ENCODE results near the gene NBPF11.
"Not testable (repeated sequence)": the region's sequence is repeated elsewhere in the genome, so short reads cannot be mapped to it uniquely, and the experiment has no call there.

DNA sequence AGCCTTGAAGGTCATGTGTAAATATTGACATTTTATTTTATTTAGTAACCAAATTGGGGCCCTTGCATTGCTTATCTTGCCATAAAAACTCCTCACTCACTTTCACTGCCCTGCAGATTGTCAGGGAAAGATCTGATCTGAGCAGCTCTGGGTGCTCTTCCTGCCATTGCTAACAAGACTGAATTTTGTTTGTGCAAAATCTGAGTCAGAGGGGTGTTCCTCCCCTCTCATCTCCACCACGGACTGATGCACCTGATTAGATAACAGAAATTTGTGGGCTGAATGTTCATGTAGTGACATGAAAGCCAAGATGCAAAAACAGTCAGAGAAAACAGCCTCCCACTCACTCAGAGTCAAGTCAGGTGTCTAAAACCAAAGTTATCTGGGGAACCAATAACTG, 44.9 kb upstream of the NBPF11 start:
- TF ChIP-seq, protein P1, sequence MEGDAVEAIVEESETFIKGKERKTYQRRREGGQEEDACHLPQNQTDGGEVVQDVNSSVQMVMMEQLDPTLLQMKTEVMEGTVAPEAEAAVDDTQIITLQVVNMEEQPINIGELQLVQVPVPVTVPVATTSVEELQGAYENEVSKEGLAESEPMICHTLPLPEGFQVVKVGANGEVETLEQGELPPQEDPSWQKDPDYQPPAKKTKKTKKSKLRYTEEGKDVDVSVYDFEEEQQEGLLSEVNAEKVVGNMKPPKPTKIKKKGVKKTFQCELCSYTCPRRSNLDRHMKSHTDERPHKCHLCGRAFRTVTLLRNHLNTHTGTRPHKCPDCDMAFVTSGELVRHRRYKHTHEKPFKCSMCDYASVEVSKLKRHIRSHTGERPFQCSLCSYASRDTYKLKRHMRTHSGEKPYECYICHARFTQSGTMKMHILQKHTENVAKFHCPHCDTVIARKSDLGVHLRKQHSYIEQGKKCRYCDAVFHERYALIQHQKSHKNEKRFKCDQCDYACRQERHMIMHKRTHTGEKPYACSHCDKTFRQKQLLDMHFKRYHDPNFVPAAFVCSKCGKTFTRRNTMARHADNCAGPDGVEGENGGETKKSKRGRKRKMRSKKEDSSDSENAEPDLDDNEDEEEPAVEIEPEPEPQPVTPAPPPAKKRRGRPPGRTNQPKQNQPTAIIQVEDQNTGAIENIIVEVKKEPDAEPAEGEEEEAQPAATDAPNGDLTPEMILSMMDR (conservative IDR thresholded peaks at IDR 0.05 in 1 of 2, IDR thresholded peaks at IDR 0.05 in 1 of 2; ENCODE audit: low read depth in 1 of 2, low read length in 2 of 2), result not testable (repeated sequence)
- not testable (repeated sequence) for TF ChIP-seq EZH2 (IDR thresholded peaks at IDR 0.05; ENCODE audit: low read length, missing control alignments)
